Measurements from ENCODE around the gene SHF.
A peak's percentile ranks its signal among the peaks of the same experiment; 100 is the strongest.

Gene SHF

DNA sequence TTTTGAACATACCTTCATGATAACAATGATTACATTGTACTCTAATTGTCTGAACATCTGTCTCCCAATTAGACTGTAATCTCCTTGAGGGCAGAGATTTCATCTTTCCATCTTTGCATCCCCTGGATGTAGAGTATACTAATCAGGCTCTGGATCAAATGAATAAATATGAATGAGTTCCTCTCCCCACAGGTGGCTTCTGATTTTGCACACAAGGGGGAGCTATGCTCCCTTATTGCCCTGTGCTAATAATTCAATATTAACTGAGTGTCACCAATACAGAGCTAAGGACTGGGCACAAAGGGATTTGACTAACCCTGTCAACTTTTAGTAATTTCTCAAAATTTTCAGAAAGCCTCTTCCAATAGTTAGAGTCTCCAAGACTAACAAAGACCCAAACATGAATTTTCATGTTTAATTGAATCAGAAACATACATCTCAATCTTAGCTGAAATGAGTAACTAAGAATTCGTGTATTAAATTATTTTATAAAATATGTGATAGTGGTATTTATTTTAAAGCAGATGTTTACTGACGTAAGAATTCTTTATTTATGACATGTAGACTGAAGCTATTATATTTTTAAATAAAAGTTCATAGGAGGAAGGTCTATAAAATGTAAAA lies 61.1 kb downstream of the SHF start:
- no peaks in the 10 kb centered on the region for H3K9me3 ChIP-seq (ENCODE audit: control insufficient read depth in 1 of 2, low read length in 2 of 2)
- peaks cover 24 to 40% of the 10 kb centered on the region in 2 donors for H3K27me3 ChIP-seq (ENCODE audit: control insufficient read depth in 1 of 2, insufficient read depth in 2 of 2, low read length in 2 of 2)
- peaks cover 0 to 4% of the 10 kb centered on the region in 2 donors for H3K4me1 ChIP-seq (ENCODE audit: control insufficient read depth in 1 of 2, insufficient read depth in 2 of 2, low read length in 2 of 2)
- H3K36me3 ChIP-seq (ENCODE audit: control insufficient read depth in 1 of 2, insufficient read depth in 2 of 2, low read length in 2 of 2) = no peaks in the 10 kb centered on the region
- no peak overlapping the region for H3K9ac ChIP-seq (ENCODE audit: low read depth in 1 of 2, low read length in 2 of 2)
- H3K27ac ChIP-seq (ENCODE audit: low read depth, low read length) = no peak overlapping the region
- no peak overlapping the region for H3K4me3 ChIP-seq (ENCODE audit: low read depth in 1 of 2, low read length in 2 of 2)

DNA sequence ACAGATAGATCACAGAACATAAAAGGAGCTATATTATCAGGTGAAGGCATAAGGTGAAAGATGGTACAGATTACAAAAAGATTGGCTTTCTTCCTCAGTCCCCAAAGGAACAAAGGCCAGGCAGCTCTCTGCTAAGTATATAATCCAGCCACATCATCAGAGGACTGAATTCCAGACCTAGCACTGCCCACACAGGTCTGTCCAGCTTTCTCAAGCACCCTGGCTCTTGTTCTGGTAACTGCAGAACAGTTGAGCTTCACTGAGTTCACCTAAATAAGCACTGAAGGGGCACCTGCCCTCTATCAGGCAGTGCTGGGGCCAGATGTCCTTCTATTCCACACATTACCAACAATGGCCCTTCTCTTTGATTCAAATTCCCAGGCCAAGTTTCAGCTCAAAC lies 64.4 kb downstream of the SHF start:
- H3K27ac ChIP-seq (ENCODE audit: low read depth, low read length) = no peak overlapping the region
- H3K9ac ChIP-seq (ENCODE audit: low read depth in 1 of 2, low read length in 2 of 2) = no peak overlapping the region
- H3K4me1 ChIP-seq (ENCODE audit: control insufficient read depth in 1 of 2, insufficient read depth in 2 of 2, low read length in 2 of 2) = no peaks in the 10 kb centered on the region
- H3K27me3 ChIP-seq (ENCODE audit: control insufficient read depth in 1 of 2, insufficient read depth in 2 of 2, low read length in 2 of 2) = peaks cover 13 to 29% of the 10 kb centered on the region in 2 donors
- H3K9me3 ChIP-seq (ENCODE audit: control insufficient read depth in 1 of 2, low read length in 2 of 2) = no peaks in the 10 kb centered on the region
- no peaks in the 10 kb centered on the region for H3K36me3 ChIP-seq (ENCODE audit: control insufficient read depth in 1 of 2, insufficient read depth in 2 of 2, low read length in 2 of 2)
- H3K4me3 ChIP-seq (ENCODE audit: low read depth in 1 of 2, low read length in 2 of 2) = no peak overlapping the region

DNA sequence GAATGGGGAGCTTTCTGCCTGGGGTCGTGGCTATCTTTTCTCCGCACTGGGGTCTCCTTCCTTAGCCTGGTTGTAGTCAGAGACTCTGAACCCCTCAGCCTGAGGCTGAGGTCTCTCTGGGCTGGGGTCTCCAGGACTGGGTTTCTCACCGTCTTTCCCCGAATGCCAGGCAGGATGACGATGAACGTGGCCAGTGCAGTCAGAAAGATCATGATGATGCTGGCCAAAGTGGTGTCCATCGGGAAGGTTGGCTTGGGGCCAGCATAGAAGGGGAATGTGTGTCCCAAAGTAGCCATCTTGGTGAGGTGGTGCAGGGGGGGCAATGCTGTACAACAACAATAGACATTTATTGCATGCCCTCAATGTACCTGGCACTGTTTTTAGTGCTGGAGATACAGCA lies 65.0 kb downstream of the SHF start:
- Histone ChIP-seq H3K27ac (ENCODE audit: low read depth, low read length) (no peak overlapping the region), H3K27me3 (ENCODE audit: control insufficient read depth in 1 of 2, insufficient read depth in 2 of 2, low read length in 2 of 2) (peaks cover 12 to 24% of the 10 kb centered on the region in 2 donors), H3K4me3 (ENCODE audit: low read depth in 1 of 2, low read length in 2 of 2) (no peak overlapping the region), H3K36me3 (ENCODE audit: control insufficient read depth in 1 of 2, insufficient read depth in 2 of 2, low read length in 2 of 2) (no peaks in the 10 kb centered on the region), H3K4me1 (ENCODE audit: control insufficient read depth in 1 of 2, insufficient read depth in 2 of 2, low read length in 2 of 2) (peaks cover 0 to 3% of the 10 kb centered on the region in 2 donors), H3K9ac (ENCODE audit: low read depth in 1 of 2, low read length in 2 of 2) (no peak overlapping the region), H3K9me3 (ENCODE audit: control insufficient read depth in 1 of 2, low read length in 2 of 2) (no peaks in the 10 kb centered on the region)

DNA sequence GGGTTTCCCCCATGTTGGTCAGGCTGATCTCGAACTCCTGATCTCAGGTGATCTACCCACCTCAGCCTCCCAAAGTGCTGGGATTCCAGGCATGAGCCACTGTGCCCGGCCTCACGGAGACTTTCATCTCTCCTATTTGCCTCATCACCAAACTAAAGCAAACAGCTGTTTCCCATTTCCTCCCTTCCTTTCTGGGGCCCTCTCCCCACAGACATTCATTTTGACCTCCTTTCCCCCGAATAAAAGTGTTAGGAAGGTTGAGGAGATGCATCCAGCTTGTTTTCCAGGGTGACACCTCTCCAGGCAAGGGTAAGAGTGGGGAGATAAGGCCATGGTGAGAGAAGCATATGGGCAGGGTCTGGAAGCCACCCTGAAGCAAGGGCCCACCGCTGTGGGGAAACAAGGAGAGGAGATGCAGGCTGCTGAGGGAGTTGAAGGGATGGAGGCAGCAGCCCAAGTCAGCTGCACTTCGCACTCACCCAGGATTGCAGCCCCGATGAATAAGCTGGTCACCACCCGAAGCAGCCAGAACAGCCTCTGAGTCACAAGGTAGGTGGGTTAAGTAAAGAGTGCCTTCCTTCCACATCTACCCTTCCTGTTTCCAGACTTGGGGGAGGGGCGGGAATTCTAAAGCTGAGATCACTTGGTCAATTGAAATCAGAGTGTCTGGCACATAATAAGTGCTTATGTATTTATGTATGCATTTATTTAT lies 65.9 kb downstream of the SHF start:
- H3K4me3 ChIP-seq (ENCODE audit: low read depth in 1 of 2, low read length in 2 of 2) = no peak overlapping the region
- no peak overlapping the region for H3K9ac ChIP-seq (ENCODE audit: low read depth in 1 of 2, low read length in 2 of 2)
- peaks cover 20 to 29% of the 10 kb centered on the region in 2 donors for H3K27me3 ChIP-seq (ENCODE audit: control insufficient read depth in 1 of 2, insufficient read depth in 2 of 2, low read length in 2 of 2)
- no peaks in the 10 kb centered on the region for H3K9me3 ChIP-seq (ENCODE audit: control insufficient read depth in 1 of 2, low read length in 2 of 2)
- peaks cover 4 to 6% of the 10 kb centered on the region in 2 donors for H3K4me1 ChIP-seq (ENCODE audit: control insufficient read depth in 1 of 2, insufficient read depth in 2 of 2, low read length in 2 of 2)
- H3K36me3 ChIP-seq (ENCODE audit: control insufficient read depth in 1 of 2, insufficient read depth in 2 of 2, low read length in 2 of 2) = no peaks in the 10 kb centered on the region
- no peak overlapping the region for H3K27ac ChIP-seq (ENCODE audit: low read depth, low read length)

DNA sequence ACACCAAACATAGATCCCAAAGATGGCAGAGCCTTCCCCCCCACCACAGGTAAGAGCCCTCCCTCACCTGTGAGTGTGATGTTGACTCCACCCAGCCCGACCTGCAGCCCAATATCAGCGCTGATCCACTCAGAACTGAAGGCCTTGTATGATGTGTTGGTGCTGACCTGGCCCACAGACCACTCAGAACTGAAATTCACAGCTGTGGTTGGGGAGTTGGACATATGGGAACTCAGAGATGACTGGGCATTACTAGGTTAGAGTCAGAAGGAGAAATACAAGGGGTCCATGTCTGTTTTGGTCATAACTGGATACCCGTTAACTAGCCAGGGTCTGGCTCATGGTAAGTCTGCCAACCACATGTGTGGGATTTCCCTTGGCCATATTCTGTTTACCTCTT lies 66.7 kb downstream of the SHF start:
- Histone ChIP-seq H3K9ac (ENCODE audit: low read depth in 1 of 2, low read length in 2 of 2) (no peak overlapping the region), H3K4me3 (ENCODE audit: low read depth in 1 of 2, low read length in 2 of 2) (no peak overlapping the region), H3K27ac (ENCODE audit: low read depth, low read length) (no peak overlapping the region), H3K4me1 (ENCODE audit: control insufficient read depth in 1 of 2, insufficient read depth in 2 of 2, low read length in 2 of 2) (peaks cover 5 to 6% of the 10 kb centered on the region in 2 donors), H3K9me3 (ENCODE audit: control insufficient read depth in 1 of 2, low read length in 2 of 2) (no peaks in the 10 kb centered on the region), H3K27me3 (ENCODE audit: control insufficient read depth in 1 of 2, insufficient read depth in 2 of 2, low read length in 2 of 2) (peaks cover 29 to 38% of the 10 kb centered on the region in 2 donors), H3K36me3 (ENCODE audit: control insufficient read depth in 1 of 2, insufficient read depth in 2 of 2, low read length in 2 of 2) (no peaks in the 10 kb centered on the region)

DNA sequence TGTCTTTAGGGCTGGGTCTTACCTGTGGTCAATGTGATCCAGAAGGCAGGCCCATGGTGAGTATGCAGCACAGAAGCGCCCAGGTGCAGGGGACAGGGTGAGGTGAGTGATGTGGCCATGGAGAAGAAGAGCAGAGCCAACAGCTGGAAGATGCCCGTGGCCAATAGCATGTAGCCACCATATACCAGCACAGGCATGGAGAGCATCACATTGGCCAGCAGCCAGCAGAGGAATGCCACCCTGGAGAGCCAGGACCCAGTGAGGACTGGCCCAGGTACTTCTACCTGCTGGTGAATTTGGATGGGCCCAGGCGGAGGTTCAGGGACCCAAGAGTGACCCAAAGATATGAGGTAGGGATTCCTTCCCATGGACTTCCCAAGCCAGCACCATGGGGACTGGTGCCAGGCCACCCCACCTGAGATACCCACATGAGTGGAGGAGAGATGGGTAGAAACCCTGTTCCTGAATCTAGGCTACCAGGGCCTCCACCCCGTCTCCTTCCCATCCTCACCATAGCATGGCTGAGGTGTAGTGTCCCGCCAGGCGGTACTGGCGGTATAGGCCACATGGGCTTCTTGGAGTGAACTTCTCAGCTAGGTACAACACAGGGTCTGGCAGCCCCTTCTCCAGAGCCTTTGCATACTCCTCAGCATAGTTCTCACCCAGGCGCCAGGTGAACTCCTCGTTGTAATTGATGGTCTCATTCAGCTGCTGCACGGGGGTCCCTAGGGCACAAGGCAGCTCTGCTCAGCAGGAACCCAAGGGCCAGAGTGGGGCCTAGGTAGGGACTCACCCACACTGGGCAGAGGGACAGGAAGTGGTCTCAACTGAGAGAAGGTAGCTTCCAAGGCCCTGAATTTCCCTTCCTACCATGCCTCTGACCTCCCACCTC lies 67.4 kb downstream of the SHF start:
- H3K4me1 ChIP-seq (ENCODE audit: control insufficient read depth in 1 of 2, insufficient read depth in 2 of 2, low read length in 2 of 2) = peaks cover 5 to 6% of the 10 kb centered on the region in 2 donors
- H3K27me3 ChIP-seq (ENCODE audit: control insufficient read depth in 1 of 2, insufficient read depth in 2 of 2, low read length in 2 of 2) = peaks cover 32 to 44% of the 10 kb centered on the region in 2 donors
- H3K36me3 ChIP-seq (ENCODE audit: control insufficient read depth in 1 of 2, insufficient read depth in 2 of 2, low read length in 2 of 2) = no peaks in the 10 kb centered on the region
- H3K9ac ChIP-seq (ENCODE audit: low read depth in 1 of 2, low read length in 2 of 2) = no peak overlapping the region
- no peak overlapping the region for H3K4me3 ChIP-seq (ENCODE audit: low read depth in 1 of 2, low read length in 2 of 2)
- H3K27ac ChIP-seq (ENCODE audit: low read depth, low read length) = no peak overlapping the region
- no peaks in the 10 kb centered on the region for H3K9me3 ChIP-seq (ENCODE audit: control insufficient read depth in 1 of 2, low read length in 2 of 2)

DNA sequence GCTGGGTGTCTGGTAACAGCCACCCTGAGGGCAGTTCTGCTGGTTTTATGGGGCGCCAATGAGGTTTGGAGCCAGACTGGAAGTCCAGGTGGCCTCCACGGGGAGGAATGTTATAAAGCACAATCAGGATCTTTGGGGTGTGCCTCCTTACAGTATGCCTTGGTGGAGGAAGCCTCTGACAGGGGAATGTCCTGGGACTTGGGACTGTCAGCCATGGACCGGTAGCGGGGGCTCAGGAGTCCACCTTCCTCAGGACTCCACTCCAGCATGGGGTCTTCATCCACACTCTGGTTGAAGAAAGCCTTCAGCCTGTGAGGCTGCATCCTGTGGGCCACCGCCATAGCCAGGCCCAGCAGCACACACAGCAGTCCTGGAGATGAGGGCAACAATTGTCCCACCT lies 68.8 kb downstream of the SHF start:
- H3K27ac ChIP-seq (ENCODE audit: low read depth, low read length) = no peak overlapping the region
- no peaks in the 10 kb centered on the region for H3K36me3 ChIP-seq (ENCODE audit: control insufficient read depth in 1 of 2, insufficient read depth in 2 of 2, low read length in 2 of 2)
- no peak overlapping the region for H3K4me3 ChIP-seq (ENCODE audit: low read depth in 1 of 2, low read length in 2 of 2)
- no peaks in the 10 kb centered on the region for H3K9me3 ChIP-seq (ENCODE audit: control insufficient read depth in 1 of 2, low read length in 2 of 2)
- H3K4me1 ChIP-seq (ENCODE audit: control insufficient read depth in 1 of 2, insufficient read depth in 2 of 2, low read length in 2 of 2) = peaks cover 5 to 12% of the 10 kb centered on the region in 2 donors
- H3K9ac ChIP-seq (ENCODE audit: low read depth in 1 of 2, low read length in 2 of 2) = no peak overlapping the region
- peaks cover 39 to 58% of the 10 kb centered on the region in 2 donors for H3K27me3 ChIP-seq (ENCODE audit: control insufficient read depth in 1 of 2, insufficient read depth in 2 of 2, low read length in 2 of 2)

DNA sequence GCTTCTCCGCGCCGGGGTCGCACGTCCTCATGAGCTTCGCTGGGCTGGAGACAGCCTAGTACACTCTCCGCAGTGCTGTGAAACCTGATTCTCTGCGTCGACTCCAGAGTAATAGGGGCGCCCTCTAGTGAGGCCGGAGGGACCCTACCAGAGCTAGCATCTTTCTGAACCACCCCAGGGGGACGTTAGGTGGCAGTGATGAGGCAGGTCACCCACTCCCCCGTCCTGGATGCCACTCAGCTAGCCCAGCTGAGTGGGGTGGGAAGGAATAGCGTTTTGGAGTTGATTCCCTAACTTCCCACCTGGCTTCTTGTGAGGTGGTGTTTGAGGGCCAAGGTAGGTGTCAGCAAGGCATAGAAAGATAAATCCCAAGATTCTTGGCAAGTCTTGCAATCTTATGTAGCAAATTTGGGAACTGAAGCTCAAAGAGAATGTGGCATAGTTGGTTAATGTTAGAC lies 69.6 kb downstream of the SHF start:
- Histone ChIP-seq H3K36me3 (ENCODE audit: control insufficient read depth in 1 of 2, insufficient read depth in 2 of 2, low read length in 2 of 2) (no peaks in the 10 kb centered on the region), H3K9ac (ENCODE audit: low read depth in 1 of 2, low read length in 2 of 2) (no peak overlapping the region), H3K27ac (ENCODE audit: low read depth, low read length) (no peak overlapping the region), H3K9me3 (ENCODE audit: control insufficient read depth in 1 of 2, low read length in 2 of 2) (no peaks in the 10 kb centered on the region), H3K4me1 (ENCODE audit: control insufficient read depth in 1 of 2, insufficient read depth in 2 of 2, low read length in 2 of 2) (peaks cover 12 to 16% of the 10 kb centered on the region in 2 donors), H3K27me3 (ENCODE audit: control insufficient read depth in 1 of 2, insufficient read depth in 2 of 2, low read length in 2 of 2) (peaks cover 47 to 59% of the 10 kb centered on the region in 2 donors), H3K4me3 (ENCODE audit: low read depth in 1 of 2, low read length in 2 of 2) (peak overlapping the region in 1 of 2 donors; percentile 26)

DNA sequence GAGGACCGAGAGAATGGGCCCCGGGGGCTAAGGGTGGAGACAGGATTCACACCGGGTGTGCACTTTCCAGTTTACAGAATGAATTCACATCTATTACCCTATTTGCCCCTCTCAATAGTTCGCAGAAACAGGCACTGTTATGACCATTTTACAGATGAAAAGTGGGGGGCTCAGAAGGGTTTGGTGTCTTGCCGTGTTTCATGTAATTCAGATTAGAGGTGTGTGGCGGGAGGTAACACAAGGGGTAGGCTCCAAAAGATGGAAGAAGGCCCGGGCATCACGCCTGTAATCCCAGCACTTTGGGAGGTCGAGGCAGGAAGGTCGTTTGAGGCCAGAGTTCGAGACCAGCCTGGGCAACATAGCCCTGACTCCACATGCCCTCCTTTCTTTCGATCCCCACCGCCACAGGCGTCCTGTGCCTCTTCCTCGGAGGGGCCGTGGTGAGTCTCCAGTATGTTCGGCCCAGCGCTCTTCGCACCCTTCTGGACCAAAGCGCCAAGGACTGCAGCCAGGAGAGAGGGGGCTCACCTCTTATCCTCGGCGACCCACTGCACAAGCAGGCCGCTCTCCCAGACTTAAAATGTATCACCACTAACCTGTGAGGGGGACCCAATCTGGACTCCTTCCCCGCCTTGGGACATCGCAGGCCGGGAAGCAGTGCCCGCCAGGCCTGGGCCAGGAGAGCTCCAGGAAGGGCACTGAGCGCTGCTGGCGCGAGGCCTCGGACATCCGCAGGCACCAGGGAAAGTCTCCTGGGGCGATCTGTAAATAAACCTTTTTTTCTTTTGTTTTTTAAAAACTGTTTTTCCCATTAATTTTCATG lies 70.2 kb downstream of the SHF start:
- Histone ChIP-seq H3K27ac (ENCODE audit: low read depth, low read length) (no peak overlapping the region), H3K9me3 (ENCODE audit: control insufficient read depth in 1 of 2, low read length in 2 of 2) (no peaks in the 10 kb centered on the region), H3K4me1 (ENCODE audit: control insufficient read depth in 1 of 2, insufficient read depth in 2 of 2, low read length in 2 of 2) (peaks cover 18 to 21% of the 10 kb centered on the region in 2 donors), H3K27me3 (ENCODE audit: control insufficient read depth in 1 of 2, insufficient read depth in 2 of 2, low read length in 2 of 2) (peaks cover 54 to 61% of the 10 kb centered on the region in 2 donors), H3K9ac (ENCODE audit: low read depth in 1 of 2, low read length in 2 of 2) (no peak overlapping the region), H3K4me3 (ENCODE audit: low read depth in 1 of 2, low read length in 2 of 2) (peak overlapping the region in 1 of 2 donors; percentile 26), H3K36me3 (ENCODE audit: control insufficient read depth in 1 of 2, insufficient read depth in 2 of 2, low read length in 2 of 2) (no peaks in the 10 kb centered on the region)
